ENCODE data around the gene RPS23. TPM values are rescaled to one million over a fixed set of nuclear protein-coding genes. Genes with fewer than 3 reads are reported as not detected.

The RPS23 gene
- 1,000 to 10,000 TPM; 2,895 to 3,097 (median 3,077) TPM for polyA plus RNA-seq (ENCODE audit: insufficient read length in 3 of 3)

DNA sequence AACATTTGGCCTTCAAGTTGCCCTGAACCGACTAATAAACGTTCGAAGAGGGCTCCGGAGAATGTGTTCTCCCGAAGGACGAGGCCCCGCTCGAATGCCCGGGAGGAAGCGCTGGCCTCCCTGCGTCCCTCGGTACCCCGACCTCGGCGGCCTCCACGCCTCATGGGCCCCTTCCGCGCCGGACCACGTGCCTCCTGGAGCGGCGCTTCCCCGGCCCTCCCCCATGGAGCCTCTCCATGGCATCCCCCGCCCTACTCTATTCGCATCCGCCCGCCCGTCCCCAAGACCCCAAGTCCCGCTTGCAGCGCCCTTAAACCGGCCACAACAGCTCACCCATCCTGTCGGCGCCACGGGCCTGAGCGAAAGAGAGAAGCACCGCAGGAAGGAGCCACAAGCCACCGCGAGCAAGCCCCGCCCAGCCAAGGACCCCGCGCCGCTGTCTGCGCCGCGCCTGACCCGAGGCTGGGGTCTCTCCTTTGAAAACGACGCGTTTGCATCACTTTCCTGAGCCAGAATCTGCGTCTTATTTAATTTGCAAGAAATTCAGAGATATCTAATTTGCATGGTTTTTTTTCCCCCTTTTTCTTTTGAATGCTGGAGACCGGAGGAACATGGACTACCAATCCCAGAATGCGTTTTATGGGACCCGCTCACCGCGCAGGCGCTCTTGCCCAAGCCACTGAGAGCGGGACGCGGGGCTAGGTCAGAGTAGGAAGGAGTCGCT lies at the start of gene RPS23:
Gene RPS23 (minus strand): TSS at position 368 of the 724 bp plus-strand sequence. CDS start 31 bp downstream, at position 337.
- DNase-seq (ENCODE audit: low read depth in 3 of 3, low spot score in 2 of 3), result peak; percentile 92 to 96 (median 93)

DNA sequence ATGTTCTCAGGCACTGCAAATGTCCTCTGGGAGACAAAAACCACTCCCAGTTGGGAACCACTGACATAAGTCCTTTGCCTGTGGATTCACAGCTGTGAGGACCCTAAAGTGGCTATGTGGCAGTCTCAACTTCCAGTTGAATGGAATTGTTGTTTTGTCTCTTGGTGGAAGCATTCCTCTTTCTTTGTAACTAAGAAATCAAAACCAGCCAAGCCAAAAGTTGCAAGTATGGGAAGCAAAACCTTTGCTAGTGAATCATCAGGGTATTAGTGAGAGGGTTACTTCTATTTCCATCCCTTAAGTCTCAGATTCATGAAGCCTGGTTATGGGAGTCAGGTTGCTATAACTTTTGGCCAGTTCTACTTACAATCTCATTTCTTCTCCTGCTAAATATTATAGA lies 49.8 kb upstream of the RPS23 start:
- DNase-seq (ENCODE audit: low read depth in 3 of 3, low spot score in 2 of 3), result no peak

DNA sequence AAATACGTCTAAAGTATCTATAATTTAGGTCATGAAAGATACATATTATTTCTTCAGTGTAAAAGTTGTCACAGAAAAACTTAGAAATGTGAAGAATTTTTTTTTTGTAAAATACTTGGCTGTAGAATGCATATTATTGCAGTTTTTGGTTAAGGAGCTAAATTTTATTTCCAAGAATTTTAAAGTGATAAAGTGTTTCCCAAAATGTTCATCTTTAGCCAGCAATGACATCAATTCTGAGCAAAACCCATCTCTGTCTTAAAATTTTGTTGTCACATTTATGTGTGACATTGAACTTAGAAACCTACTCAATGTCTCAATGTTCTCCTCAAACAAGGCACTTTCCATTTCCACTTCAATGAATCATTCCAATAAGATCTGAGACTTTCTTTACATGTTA lies 47.8 kb upstream of the RPS23 start:
- no peak for DNase-seq (ENCODE audit: low read depth in 3 of 3, low spot score in 2 of 3)

DNA sequence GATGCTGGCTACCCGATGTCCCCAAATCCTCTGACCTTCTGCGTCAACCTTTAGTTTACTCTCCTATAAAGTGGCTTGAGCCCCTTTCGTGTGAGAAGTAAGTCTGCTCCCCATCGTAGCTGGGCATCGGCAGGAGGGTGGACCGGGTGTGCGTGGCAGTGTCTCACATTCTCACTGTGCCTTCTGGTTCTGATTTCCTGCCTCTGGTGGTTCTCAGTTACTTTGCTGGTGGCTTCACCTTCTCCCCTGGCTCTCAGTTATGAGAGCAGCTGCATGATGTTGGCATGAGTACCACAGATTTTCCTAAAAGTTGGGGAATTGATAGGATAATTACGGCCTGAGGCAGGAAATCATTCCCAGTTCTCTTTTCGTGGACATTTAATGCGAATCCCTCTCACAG lies 47.0 kb upstream of the RPS23 start:
- no peak for DNase-seq (ENCODE audit: low read depth in 3 of 3, low spot score in 2 of 3)

DNA sequence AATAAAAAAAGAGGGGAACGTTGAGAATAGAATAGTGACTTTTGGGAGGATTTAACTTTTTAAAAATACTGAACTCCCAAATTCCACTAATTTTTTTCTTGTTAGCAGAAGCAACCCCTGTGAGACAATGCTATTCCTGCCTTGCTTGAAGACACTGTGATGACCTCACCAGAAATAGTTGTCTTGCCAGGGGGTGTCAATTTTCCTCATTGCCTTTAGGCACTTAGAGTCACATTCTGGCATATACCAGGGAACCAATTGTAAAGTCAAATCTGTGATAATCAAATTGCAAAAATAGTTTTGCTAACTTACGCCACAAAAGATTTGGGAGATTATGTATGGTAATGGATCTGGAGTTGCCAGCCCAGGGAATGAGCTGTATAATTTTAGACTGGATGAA lies 42.8 kb upstream of the RPS23 start:
- DNase-seq (ENCODE audit: low read depth in 3 of 3, low spot score in 2 of 3), result no peak

DNA sequence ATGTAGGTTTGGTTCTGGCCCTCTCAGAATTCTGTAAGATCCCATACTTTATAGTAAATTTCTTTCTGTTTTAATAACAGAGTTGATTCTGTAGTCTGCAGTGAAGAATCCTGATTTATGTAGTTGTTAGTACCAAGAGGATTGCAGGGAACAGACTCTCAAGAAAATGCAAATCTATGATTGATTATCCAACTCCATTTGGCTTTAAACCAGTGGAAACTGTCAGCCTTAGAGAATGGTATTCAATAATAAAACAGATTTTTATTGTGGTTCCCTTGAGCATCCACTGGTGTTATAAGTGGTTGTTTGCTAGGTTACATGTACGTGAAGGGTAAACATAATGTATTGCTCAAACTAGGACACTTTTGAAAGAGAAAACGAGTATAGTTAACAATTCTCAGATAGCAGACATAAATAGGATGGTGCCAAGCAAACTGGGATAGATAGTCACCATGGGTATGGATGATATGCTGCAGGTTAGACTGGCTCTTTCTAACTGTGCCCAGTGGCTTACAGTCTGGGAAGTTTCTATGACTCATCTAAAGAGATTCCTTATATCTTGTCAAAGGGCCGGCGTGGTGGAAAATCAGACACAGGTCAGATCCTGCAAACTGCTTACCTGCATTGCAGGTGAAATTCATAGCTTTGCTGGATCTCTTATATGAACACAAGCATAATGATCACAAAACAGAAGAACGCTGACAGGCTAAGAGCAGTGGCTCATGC lies 41.7 kb upstream of the RPS23 start:
- DNase-seq (ENCODE audit: low read depth in 3 of 3, low spot score in 2 of 3), result no peak

DNA sequence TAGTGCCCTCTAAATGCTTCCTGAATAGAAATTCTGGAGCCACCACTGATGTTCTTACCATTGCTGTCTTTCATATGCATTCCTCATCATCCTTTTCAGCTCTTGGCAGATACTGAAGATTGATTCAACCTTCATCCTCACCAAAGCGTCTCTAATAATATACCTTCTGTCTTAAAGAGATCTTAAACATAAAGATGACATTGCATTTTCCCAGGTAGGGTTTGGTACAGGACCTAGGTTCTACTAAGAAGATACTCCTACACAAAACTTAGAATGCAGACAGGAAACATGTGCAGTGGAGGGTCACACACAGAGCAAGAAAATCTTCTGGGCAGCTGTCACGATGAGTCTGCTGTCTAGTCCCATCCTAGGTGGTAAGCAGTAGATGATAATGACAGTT lies 41.0 kb upstream of the RPS23 start:
- DNase-seq (ENCODE audit: low read depth in 3 of 3, low spot score in 2 of 3), result no peak

DNA sequence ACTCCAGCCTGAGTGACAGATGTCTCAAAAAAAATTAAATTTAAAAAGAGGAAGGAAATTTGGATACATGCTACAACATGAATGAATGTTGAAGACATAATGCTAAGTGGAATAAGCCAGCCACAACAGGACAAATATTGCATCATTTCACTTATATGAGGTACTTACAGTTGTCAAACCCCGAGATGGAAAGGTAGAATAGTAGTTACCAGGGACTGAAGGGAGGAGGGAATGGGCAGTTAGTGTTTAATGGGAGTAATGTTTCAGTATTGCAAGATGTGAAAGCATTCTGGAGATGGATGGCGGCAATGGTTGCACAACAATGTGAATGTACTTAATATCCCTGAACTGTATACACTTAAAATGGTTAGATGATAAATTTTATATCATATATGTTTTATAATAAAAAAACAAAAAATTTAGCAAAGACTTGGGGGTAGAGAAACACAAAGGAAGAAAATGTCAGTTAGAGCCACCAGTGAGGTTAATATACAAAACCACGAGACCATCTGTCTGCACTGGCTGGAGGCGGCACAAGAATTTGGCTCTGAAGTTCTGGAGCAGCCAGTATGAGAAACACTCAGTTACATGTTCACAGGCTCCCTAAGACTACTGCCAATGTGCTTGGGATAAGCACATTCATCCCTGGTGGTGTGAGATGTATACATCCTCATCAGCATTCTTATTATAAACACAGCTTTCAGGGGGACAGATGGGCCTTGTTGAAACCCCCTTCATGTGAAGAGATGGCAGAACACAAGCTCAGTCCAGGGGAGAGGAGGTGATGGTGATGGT lies 37.0 kb upstream of the RPS23 start:
- no peak for DNase-seq (ENCODE audit: low read depth in 3 of 3, low spot score in 2 of 3)

DNA sequence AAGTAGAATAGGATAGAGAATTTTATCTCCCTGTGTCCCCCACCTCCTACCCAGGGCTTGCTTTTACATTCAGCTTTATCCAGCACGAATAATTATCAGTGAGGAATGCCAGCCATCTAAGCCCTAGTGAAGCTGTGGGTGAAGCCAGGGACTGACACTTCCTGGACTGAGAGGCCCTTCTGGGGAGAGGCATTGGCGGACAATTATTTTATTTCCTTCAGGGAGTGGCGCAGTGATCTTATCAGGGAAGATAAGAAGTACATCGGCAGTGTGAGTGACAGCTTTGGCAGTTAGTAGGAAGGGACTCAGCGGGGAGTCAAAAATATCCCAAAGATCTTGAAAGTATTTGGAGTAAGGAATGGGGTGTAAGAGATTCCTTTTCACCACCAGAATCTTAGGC lies 34.9 kb upstream of the RPS23 start:
- no peak for DNase-seq (ENCODE audit: low read depth in 3 of 3, low spot score in 2 of 3)

DNA sequence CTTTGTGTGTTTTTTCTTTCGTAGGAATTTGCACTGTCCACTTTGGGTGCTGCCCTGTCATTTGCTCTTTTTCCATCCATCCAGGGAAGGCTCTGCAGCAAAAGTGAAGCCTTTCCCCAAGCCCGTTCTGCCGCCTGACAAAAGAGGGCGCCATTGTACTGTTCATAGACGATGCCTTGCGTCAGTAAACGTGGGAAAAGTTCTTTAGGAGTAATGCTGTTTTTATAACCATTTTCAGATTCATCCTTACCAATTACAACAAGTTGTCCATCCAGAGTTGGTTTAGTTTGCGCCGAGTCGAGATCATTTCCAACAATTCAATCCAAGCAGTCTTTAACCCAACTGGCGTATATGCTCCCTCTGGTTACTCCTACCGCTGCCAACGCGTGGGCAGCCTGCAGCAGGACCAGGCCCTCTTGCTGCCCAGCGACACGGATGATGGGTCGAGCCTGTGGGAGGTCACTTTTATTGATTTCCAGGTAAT lies 34.3 kb upstream of the RPS23 start:
- DNase-seq (ENCODE audit: low read depth in 3 of 3, low spot score in 2 of 3), result peak; percentile 57 to 67 (median 65)

DNA sequence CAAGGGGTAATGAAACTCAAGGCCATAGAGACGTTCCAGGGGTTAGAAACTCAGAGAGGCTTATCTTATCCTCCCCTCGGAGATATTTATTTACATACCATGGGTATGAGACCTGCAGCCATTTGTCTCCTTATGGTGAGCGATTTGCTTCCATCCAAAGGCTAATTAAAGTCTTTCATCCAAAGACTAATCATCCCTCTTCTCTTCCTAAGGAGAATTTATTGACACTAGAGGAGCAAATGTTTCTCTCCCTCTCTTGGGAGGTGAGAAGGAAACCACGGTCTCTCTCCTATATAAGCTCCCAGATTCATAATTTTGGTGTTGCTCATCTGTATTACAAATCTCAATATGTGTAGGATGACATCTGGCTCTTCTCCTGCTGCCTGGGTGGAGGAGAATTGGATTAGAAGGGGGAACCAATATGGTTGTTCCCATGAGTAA lies 31.0 kb upstream of the RPS23 start:
- no peak for DNase-seq (ENCODE audit: low read depth in 3 of 3, low spot score in 2 of 3)

DNA sequence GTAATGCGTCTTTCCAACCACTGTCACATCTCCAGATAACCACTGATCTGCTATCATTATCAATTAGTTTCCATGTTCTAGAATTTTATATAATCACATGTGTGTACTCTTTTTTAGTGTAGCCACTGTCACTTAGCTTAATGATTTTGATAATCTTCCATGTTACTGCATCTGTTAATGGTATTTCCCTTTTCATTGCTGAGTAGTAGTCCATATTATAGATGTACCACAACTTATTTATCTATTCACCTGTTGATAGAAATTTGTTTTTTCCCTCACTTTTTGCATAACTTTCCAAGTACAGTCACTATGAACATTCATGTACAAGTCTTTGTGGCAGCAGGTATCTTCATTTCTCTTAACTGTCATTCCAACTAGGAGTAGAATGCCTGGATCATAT lies 30.3 kb upstream of the RPS23 start:
- DNase-seq (ENCODE audit: low read depth in 3 of 3, low spot score in 2 of 3), result no peak

DNA sequence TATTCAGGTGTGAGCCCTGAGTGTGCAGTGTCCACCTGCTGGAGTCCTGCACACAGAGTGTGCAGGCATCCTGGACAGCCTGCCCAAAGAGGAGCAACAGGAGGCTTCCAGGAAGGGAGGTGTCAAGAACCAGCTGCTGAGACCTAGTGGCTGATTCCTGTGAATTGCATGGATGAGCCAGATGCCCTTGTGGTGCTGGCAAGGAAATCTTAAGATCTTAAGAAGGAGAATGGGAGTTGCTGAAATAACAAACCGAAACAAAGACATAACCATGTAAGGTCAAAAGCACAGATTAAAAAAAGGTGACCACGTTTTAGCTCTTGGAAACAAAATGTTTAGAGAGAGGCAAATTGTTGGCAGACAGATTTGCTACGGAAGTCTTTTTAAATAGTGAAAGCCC lies 29.3 kb upstream of the RPS23 start:
- DNase-seq (ENCODE audit: low read depth in 3 of 3, low spot score in 2 of 3), result no peak

DNA sequence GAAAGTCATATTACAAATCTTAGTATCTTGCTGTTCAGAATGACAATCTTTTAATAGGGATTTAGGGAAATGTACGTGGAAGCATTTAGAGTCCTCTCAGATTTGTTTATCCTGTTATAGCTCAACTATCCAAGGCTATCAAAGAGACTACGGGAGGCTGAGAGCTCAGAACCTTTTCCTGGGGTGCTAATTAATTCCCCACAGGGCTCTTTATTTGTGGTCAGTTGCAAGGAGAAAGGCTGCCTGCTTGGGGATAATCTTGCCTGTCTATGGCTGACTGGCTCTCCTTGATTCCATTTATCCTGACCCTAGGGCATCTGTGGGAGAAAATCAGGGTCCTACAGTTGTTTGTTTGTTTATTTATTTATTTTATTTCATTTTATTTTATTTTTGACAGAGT lies 28.0 kb upstream of the RPS23 start:
- no peak for DNase-seq (ENCODE audit: low read depth in 3 of 3, low spot score in 2 of 3)

DNA sequence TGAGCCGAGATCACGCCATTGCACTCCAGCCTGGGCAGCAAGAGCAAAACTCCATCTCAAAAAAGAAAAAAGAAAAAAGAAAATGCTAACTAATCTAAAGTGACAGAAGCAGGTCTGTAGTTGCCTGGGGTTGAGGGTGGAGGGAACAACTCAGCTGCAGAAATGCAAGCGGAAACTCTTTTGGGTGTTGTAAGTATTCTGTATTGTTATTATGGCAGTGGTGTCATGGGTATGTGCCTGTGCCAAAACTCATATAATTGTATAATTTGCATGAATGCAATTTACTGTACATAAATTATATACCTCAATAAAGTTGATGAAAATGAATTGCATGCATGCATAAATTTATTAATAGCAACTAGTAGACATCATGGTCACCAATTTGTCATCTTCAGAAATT lies 23.0 kb upstream of the RPS23 start:
- DNase-seq (ENCODE audit: low read depth in 3 of 3, low spot score in 2 of 3), result no peak

DNA sequence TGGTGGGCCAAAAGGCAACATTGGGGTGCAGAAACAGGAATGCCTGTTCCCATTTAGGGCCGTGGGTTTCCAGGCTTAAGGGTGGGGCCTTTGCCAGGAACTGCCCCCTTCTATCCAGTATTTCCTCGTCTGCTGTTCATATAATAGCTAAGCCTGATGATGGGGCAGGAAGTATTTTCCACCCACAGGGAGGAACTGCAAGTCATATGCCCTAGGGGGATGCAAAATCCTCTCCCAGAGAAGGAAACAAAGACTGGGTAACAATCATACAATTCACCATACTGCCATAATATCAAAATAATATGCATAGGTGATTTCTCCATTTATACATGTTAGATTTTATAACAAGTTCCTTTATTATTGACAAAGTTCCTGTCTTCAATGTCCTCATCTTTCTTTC lies 20.5 kb upstream of the RPS23 start:
- no peak for DNase-seq (ENCODE audit: low read depth in 3 of 3, low spot score in 2 of 3)

DNA sequence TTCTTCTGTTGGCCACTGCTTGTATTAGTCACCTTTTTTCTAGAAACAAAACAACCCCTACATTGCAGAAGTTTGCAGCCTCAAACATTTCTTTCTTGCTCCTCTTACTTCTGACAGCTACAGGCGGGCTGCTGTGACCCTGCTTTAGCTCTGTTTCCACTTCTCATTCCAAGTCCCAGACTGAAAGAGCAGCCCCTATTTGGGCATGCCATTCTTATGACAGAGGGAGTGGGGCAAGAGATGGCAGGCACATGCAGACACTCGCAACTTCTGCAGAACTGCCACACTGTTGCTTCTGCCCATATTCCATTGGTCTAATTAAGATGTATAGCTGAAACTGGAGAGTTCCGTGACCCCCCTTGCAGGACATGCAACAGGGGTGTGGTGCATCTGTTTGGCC lies 19.6 kb upstream of the RPS23 start:
- no peak for DNase-seq (ENCODE audit: low read depth in 3 of 3, low spot score in 2 of 3)

DNA sequence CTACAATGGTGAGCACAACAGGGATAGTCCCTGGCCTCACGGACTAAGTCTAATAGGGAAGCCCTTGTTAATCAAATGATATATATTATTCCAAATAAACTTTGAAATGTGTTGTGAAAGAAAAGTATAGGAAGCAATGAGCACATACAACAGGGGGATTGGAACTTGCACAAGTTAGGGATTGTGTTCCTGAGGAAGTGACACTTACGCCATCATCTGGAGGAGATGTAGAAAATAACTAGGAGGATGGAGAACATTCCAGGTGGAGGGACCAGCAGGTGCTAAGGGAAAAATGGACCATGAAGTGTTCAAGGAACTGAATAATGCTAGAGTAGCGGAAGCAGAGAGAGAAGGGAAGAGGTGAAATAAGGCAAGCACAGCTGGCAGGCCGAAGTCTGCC lies 18.8 kb upstream of the RPS23 start:
- no peak for DNase-seq (ENCODE audit: low read depth in 3 of 3, low spot score in 2 of 3)

DNA sequence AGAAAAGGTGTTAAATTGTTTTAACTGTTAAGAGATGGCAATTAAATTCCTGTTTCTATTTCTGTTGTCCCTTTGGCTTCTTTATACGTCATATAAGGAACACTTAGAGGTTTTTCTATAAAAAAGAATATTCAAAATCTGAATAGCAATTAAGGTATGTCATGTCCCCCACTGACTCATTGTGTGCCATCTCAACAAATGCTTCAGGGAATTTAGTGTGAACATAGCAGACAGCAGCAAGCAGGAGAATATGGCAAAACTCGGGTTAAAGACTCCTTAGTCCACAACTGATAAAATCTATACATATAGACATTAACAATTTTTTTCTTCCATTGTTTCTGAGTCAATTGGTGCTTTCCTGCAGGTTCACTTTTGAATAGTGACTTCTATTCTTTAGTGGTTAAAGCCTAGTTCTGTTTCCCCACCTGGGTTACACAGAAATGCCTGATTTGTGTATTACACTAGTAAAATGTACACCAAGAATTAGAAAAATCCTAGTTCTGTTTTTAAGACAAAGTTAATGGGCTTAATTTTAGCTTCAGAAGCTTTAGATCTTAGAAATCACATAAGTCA lies 17.9 kb upstream of the RPS23 start:
- no peak for DNase-seq (ENCODE audit: low read depth in 3 of 3, low spot score in 2 of 3)

DNA sequence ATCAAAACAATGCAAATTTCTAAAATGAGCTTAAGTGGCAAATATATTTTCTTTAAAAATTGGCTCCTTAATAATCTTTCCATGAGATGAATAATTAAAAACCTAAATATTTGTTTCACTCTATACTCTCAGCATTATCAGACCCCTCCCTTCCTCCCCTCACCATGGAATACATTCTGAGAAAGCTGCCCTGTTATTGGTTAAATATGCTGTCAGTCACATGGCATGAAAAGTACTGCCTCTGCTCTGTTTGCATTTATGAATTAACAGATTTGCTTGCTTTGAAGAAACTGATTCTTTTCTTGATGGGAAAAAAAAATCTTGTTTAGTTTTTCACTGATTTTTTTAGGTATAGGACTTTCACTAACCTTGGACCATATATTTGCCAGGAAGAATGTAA lies 17.0 kb upstream of the RPS23 start:
- no peak for DNase-seq (ENCODE audit: low read depth in 3 of 3, low spot score in 2 of 3)

DNA sequence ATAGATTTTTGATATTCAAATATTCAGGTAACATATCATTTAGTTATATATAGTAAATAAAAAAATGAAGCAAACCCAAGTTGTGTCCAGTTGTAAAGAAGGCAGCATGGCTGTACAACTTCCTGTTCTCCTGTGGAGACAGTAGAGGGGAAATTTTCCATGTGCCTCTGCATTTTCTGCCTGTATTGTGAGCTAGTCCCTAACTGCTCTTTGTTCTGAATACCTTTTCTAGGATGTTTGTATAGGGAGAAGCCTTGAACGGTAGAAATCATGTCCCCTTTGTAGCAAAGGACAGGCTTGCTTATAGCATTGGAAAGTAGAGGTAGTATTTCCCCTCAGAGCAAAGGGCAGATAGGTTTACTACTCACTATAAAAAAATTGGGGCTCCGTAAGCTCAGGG lies 13.3 kb upstream of the RPS23 start:
- DNase-seq (ENCODE audit: low read depth in 3 of 3, low spot score in 2 of 3), result no peak
